Measurements from ENCODE around the gene CNST.

GRCh38 chr1:246533371-246533905 is 32.8 kb upstream of the CNST start:
- TF ChIP-seq CTCF (conservative IDR thresholded peaks at IDR 0.05; ENCODE audit: low read length) (no peak), EZH2phosphoT487 (IDR thresholded peaks at IDR 0.05; ENCODE audit: borderline replicate concordance, low read depth, low read length) (no peak)

Data from OCI-LY7 (cell line).